Measurements from ENCODE around the gene SLC36A4.

- no peak for TF ChIP-seq CTCF (IDR thresholded peaks at IDR 0.05 in 4 of 5, conservative IDR thresholded peaks at IDR 0.05 in 1 of 5)
- no peak for TF ChIP-seq POLR2A (IDR thresholded peaks at IDR 0.05)
Observed at GRCh38 chr11:93212094-93212493, 14.3 kb upstream of the SLC36A4 start.
